HepG2 (cell line): ENCODE results near the gene MCF2L. TPM values are rescaled to one million over a fixed set of nuclear protein-coding genes. Genes with fewer than 3 reads are reported as not detected.

Experiments used
- ATAC-seq: fragments of 200-7000 bp; cut with Tn5 transposase; 3 replicates; pipeline ENCODE4 v1.9.1; 2020; ENCODE audit warnings: mild to moderate bottlenecking, moderate library complexity
- BruUV-seq: library from RNA; stranded (reverse); fragments of 400-500 nt; replicated peaks from 2 replicates; lab custom pipeline; 2021; lab: Mats Ljungman, UMichigan
- CTCF ChIA-PET: fragments of 300-600 bp; formaldehyde crosslinking; extraction: SDS; loops from one replicate; lab custom pipeline; 2021; ENCODE audit warnings: low total read pairs, inconsistent platforms, low intra/inter-chr PET ratio; lab: Yijun Ruan, JAX
- POLR2A ChIA-PET: fragments of 350-600 bp; sonication (Branson Sonifier 250); formaldehyde crosslinking; loops from one replicate; lab custom pipeline; 2020; ENCODE audit warnings: antibody characterized with exemption, inconsistent platforms; lab: Yijun Ruan, JAX
- DNase-seq: peaks from one replicate; pipeline ENCODE4 v3.0.0-alpha.2; 2015; ENCODE audit warnings: low spot score
- FAIRE-seq: peaks from 3 replicates; lab custom pipeline; 2011; peaks lifted over from hg19 to GRCh38; lab: Jason Lieb, UNC
- H2AFZ ChIP-seq: one replicate; pipeline ENCODE4 v1.6.1; 2011; ENCODE audit warnings: low read length, inconsistent platforms
- H3K27ac ChIP-seq: fragments of 300-600 bp; 3 replicates; pipeline ENCODE4 v1.8.0; 2011; ENCODE audit warnings: mixed run types, mild to moderate bottlenecking, mixed read lengths, low read length, inconsistent platforms; ENCODE audit not compliant: insufficient read depth; ENCODE audit errors: extremely low read length
- H3K27me3 ChIP-seq, 2 experiments: fragments of 200-600 bp in 1 of 2; 2 replicates in 1 of 2; 3 replicates in 1 of 2; pipeline versions ENCODE4 v1.6.0 to v1.8.0; 2011; ENCODE audit warnings: low read length in 2 of 2, mild to moderate bottlenecking in 2 of 2, moderate library complexity in 2 of 2, inconsistent platforms in 1 of 2; ENCODE audit not compliant: insufficient read depth in 2 of 2, control insufficient read depth in 1 of 2
- H3K36me3 ChIP-seq, 2 experiments: fragments of 200-600 bp in 1 of 2; replicated peaks in 1 of 2; 2 replicates in 1 of 2; 3 replicates in 1 of 2; pipeline versions ENCODE4 v1.5.1 to v1.8.0; 2011; ENCODE audit warnings: low read length in 2 of 2, inconsistent platforms in 1 of 2; ENCODE audit not compliant: insufficient read depth in 2 of 2, control insufficient read depth in 1 of 2
- H3K4me1 ChIP-seq: 2 replicates; pipeline ENCODE4 v1.5.1; 2012; ENCODE audit warnings: low read length, inconsistent platforms; ENCODE audit not compliant: insufficient read depth
- H3K4me2 ChIP-seq: 2 replicates; pipeline ENCODE4 v1.6.0; 2011; ENCODE audit warnings: low read depth, low read length, inconsistent platforms
- H3K4me3 ChIP-seq, 3 experiments: fragments of 200-600 bp in 1 of 3; sonication (generic), shearing (Covaris generic) in 1 of 3; replicated peaks in 1 of 3; 2 replicates each; pipeline ENCODE4 v1.5.1; 2011 to 2016; ENCODE audit warnings: low read length in 3 of 3, inconsistent platforms in 2 of 3, low read depth in 2 of 3, mild to moderate bottlenecking in 2 of 3, control low read depth in 1 of 3, mixed read lengths in 1 of 3; ENCODE audit not compliant: insufficient read depth in 1 of 3
- H3K79me2 ChIP-seq: one replicate; pipeline ENCODE4 v1.6.1; 2011; ENCODE audit warnings: low read length, inconsistent platforms; ENCODE audit not compliant: insufficient read depth
- H3K9ac ChIP-seq: 2 replicates; pipeline ENCODE4 v1.6.0; 2011; ENCODE audit warnings: mild to moderate bottlenecking, low read depth, low read length, inconsistent platforms; ENCODE audit not compliant: insufficient read depth
- H3K9me3 ChIP-seq: 2 replicates; pipeline ENCODE4 v1.5.1; 2012; ENCODE audit warnings: mild to moderate bottlenecking, low read length
- H4K20me1 ChIP-seq: 2 replicates; pipeline ENCODE4 v1.6.0; 2011; ENCODE audit warnings: inconsistent platforms, mild to moderate bottlenecking, low read length, moderate library complexity; ENCODE audit not compliant: insufficient read depth
- AGO2 ChIP-seq: fragments of 200-400 bp; formaldehyde crosslinking; optimal IDR thresholded peaks from 2 replicates; pipeline ENCODE3; 2017; ENCODE audit warnings: mild to moderate bottlenecking, low read depth, low read length, moderate library complexity
- ATRX ChIP-seq: sonication (generic); formaldehyde crosslinking; IDR thresholded peaks from 2 replicates; pipeline ENCODE4 v1.4.0; 2020; ENCODE audit warnings: missing genetic modification reagents, borderline replicate concordance
- GRHL1 ChIP-seq: sonication (generic); formaldehyde crosslinking; conservative IDR thresholded peaks from 2 replicates; pipeline ENCODE4 v1.8.0; 2022; ENCODE audit warnings: missing genetic modification reagents
- MED13 ChIP-seq: sonication (generic); formaldehyde crosslinking; IDR thresholded peaks from 2 replicates; pipeline ENCODE4 v1.5.0; 2020; ENCODE audit warnings: missing genetic modification reagents
- PHF8 ChIP-seq: sonication (generic); formaldehyde crosslinking; IDR thresholded peaks from 2 replicates; pipeline ENCODE4 v1.5.0; 2020; ENCODE audit warnings: missing genetic modification reagents
- PPARG ChIP-seq: conservative IDR thresholded peaks from 2 replicates; pipeline ENCODE4 v1.6.1; 2016; ENCODE audit warnings: missing biosample characterization, missing genetic modification reagents
- RBM39 ChIP-seq: fragments of 200-400 bp; formaldehyde crosslinking; IDR thresholded peaks from one replicate; pipeline ENCODE4 v1.6.1; 2018; ENCODE audit warnings: antibody characterized with exemption, mild to moderate bottlenecking, low read depth, low read length; ENCODE audit not compliant: poor library complexity, severe bottlenecking
- RCOR2 ChIP-seq: IDR thresholded peaks from 2 replicates; pipeline ENCODE4 v1.6.1; 2016; ENCODE audit warnings: missing biosample characterization, missing genetic modification reagents
- REL ChIP-seq: sonication (generic); formaldehyde crosslinking; conservative IDR thresholded peaks from 2 replicates; pipeline ENCODE4 v1.8.0; 2022; ENCODE audit warnings: mild to moderate bottlenecking, missing genetic modification reagents, moderate library complexity
- STAT6 ChIP-seq: sonication (generic); formaldehyde crosslinking; IDR thresholded peaks from 2 replicates; pipeline ENCODE4 v1.4.0; 2020; ENCODE audit warnings: missing genetic modification reagents, mild to moderate bottlenecking, borderline replicate concordance
- TARDBP ChIP-seq: sonication (generic); formaldehyde crosslinking; IDR thresholded peaks from 2 replicates; pipeline ENCODE4 v1.8.0; 2022; ENCODE audit warnings: mild to moderate bottlenecking, missing genetic modification reagents
- TCF7 ChIP-seq: sonication (generic); IDR thresholded peaks from 2 replicates; pipeline ENCODE4 v1.6.1; 2016; ENCODE audit warnings: antibody characterized with exemption, low read depth
- ZNF225 ChIP-seq: sonication (generic); formaldehyde crosslinking; IDR thresholded peaks from 2 replicates; pipeline ENCODE4 v1.4.0; 2020; ENCODE audit warnings: mild to moderate bottlenecking, missing genetic modification reagents
- ZNF34 ChIP-seq: sonication (generic); formaldehyde crosslinking; IDR thresholded peaks from 2 replicates; pipeline ENCODE4 v1.4.0; 2020; ENCODE audit warnings: mild to moderate bottlenecking, missing genetic modification reagents, borderline replicate concordance
- ZNF446 ChIP-seq: sonication (generic); formaldehyde crosslinking; IDR thresholded peaks from 2 replicates; pipeline ENCODE4 v1.5.0; 2020; ENCODE audit warnings: mild to moderate bottlenecking, missing genetic modification reagents
- ZNF468 ChIP-seq: sonication (generic); formaldehyde crosslinking; IDR thresholded peaks from 2 replicates; pipeline ENCODE4 v1.8.0; 2022; ENCODE audit warnings: mild to moderate bottlenecking, moderate library complexity, missing genetic modification reagents
- ZNF564 ChIP-seq: sonication (generic); formaldehyde crosslinking; IDR thresholded peaks from 2 replicates; pipeline ENCODE4 v1.8.1; 2023; ENCODE audit warnings: mild to moderate bottlenecking, missing genetic modification reagents
- ZNF577 ChIP-seq: sonication (generic); formaldehyde crosslinking; IDR thresholded peaks from 2 replicates; pipeline ENCODE4 v1.4.0; 2020; ENCODE audit warnings: mild to moderate bottlenecking, low read depth, missing genetic modification reagents, borderline replicate concordance
- WGBS: methylation state at CpG from one replicate; pipeline ENCODE4 v1.1.6; 2017; ENCODE audit warnings: low lambda C conversion rate; 5-methylcytosine and 5-hydroxymethylcytosine counted together
- in situ Hi-C: cut with HindIII; loops from 2 replicates; pipeline ENCODE4 v1.10.0; 2017; ENCODE audit warnings: low pct_unique_long_range_greater_than_20kb; ENCODE audit not compliant: extremely low pct_ligation_motif_present
- intact Hi-C: fragments of 100-400 bp; cut with micrococcal nuclease; formaldehyde crosslinking; loops from one replicate; pipeline ENCODE4 v1.10.0; 2022; ENCODE audit not compliant: unreplicated experiment
- polyA plus RNA-seq, 8 experiments: library from polyadenylated mRNA; depleted of rRNA in 3 of 8; stranded (reverse) in 7 of 8; unstranded in 1 of 8; fragments of >200 nt; fragmentation: Illumina TruSeq in 4 of 8; extraction: Trizol in 4 of 8; gene quantifications; 2 replicates each; pipeline versions ENCODE4 v1.2.1 to v1.2.3, GENCODE V29; 2011 to 2016; ENCODE audit warnings: low read depth in 4 of 8, missing spikeins in 1 of 8, mixed read lengths in 1 of 8; ENCODE audit not compliant: insufficient read depth in 1 of 8
- total RNA-seq, 5 experiments: library from RNA; depleted of rRNA; stranded (reverse); fragments of >200 nt; fragmentation: Illumina TruSeq; extraction: Trizol; gene quantifications; 2 replicates each; pipeline ENCODE4 v1.2.3, GENCODE V29; 2016; ENCODE audit warnings: low read depth in 1 of 5
- TF ChIP-seq, protein P1 (sequence below): sonication (generic); formaldehyde crosslinking; IDR thresholded peaks from 2 replicates; pipeline ENCODE4 v1.5.0; 2020; ENCODE audit warnings: mild to moderate bottlenecking, missing genetic modification reagents, moderate library complexity

Gene MCF2L
- total and polyA plus RNA-seq, 2 of the 13 experiments (the other 11 are each of a cell fraction or from before 2014, with no cell fraction given) = 19.4 to 28.4 TPM

DNA sequence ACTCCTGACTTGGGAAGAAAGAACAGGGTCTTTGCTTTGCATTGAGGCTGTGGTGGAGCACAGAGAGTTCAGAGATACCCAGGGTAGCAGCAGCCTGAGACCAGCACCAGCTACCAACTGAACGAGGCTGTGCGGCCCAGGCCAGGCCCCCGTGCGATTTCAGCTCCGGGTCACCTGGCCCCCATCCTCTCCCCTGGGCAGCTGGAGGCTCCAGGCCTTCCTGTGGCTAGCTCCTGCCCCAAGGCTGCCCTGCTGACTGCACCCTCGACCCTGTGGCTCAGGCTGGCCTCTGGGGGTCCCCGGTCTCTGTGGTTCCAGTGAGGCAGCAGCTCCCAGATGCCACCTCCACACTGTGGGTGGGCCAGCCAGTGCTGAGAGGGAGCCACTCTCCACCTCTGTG, 52.8 kb downstream of the MCF2L start (continued):
- TF ChIP-seq ZNF468 (0 out of 2 replicates have a peak, but pooled peaks have one; percentile 24), ZNF34 (no peak), ZNF577 (no peak), GRHL1 (CRISPR knock-in tag) (no peak), RBM39 (peak; percentile 10), PPARG (CRISPR knock-in tag) (no peak), MED13 (CRISPR knock-in tag) (no peak), TARDBP (CRISPR knock-in tag) (no peak)

GRCh38 chr13:113022391-113022744, 53.4 kb downstream of the MCF2L start:
- no peak; the same call in 2 of the 3 replicates for ATAC-seq
- Histone ChIP-seq H3K27me3 (no peaks in the 10 kb centered on the region), H3K79me2 (no peaks in the 10 kb centered on the region), H4K20me1 (no peaks in the 10 kb centered on the region), H3K4me2 (peak overlapping the region; percentile 55), H3K27ac (peak overlapping the region; percentile 85), H3K9me3 (no peaks in the 10 kb centered on the region), H3K4me1 (peaks cover 46% of the 10 kb centered on the region), H3K9ac (peak overlapping the region; percentile 72), H3K36me3 (peaks cover 2 to 22% of the 10 kb centered on the region in 2 experiments; a peak in 4 of 5 replicates), H3K4me3 (peak overlapping the region in 2 of 3 experiments; percentile 8 to 29; a peak in 3 of 6 replicates), H2AFZ (no peak overlapping the region)
- no TSS peak for BruUV-seq
- in situ Hi-C loops = no loop called here
- intact Hi-C loops = loop anchor here (1.0 to 5.0 kb wide), 3 partner anchors 12 to 72 kb away; no protein-coding TSS in a partner anchor
- WGBS = 90% methylated on average over 4 of the region's 23 CpGs
- no peak for FAIRE-seq
- ChIA-PET CTCF (interaction anchor here (1.0 kb wide), 1 partner anchor 20 kb away, joined by 3 read pairs; no protein-coding TSS in a partner anchor), POLR2A (interaction anchor here (1.0 to 4.0 kb wide), 5 partner anchors 21 to 79 kb away, joined by 4 to 18 read pairs (median 5); no protein-coding TSS in a partner anchor)
- no peak for DNase-seq
- TF ChIP-seq PHF8 (CRISPR knock-in tag) = 0 out of 2 replicates have a peak, but pooled peaks have one; percentile 18
- no peak for TF ChIP-seq REL (CRISPR knock-in tag)
- TF ChIP-seq, protein P1, sequence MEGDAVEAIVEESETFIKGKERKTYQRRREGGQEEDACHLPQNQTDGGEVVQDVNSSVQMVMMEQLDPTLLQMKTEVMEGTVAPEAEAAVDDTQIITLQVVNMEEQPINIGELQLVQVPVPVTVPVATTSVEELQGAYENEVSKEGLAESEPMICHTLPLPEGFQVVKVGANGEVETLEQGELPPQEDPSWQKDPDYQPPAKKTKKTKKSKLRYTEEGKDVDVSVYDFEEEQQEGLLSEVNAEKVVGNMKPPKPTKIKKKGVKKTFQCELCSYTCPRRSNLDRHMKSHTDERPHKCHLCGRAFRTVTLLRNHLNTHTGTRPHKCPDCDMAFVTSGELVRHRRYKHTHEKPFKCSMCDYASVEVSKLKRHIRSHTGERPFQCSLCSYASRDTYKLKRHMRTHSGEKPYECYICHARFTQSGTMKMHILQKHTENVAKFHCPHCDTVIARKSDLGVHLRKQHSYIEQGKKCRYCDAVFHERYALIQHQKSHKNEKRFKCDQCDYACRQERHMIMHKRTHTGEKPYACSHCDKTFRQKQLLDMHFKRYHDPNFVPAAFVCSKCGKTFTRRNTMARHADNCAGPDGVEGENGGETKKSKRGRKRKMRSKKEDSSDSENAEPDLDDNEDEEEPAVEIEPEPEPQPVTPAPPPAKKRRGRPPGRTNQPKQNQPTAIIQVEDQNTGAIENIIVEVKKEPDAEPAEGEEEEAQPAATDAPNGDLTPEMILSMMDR (CRISPR knock-in tag) = no peak
- peak; percentile 79; the same call in 1 of the 2 replicates for TF ChIP-seq ZNF564
- TF ChIP-seq ZNF446 = no peak
- TF ChIP-seq RCOR2 (CRISPR knock-in tag) = no peak
- TF ChIP-seq AGO2 = peak; percentile 30
- TF ChIP-seq STAT6 = 0 out of 2 replicates have a peak, but pooled peaks have one; percentile 19
- TF ChIP-seq ZNF225 = no peak
- TF ChIP-seq TCF7 = no peak
- no peak for TF ChIP-seq ATRX (CRISPR knock-in tag)
